Thyroid gland (tissue), 4 donors: ENCODE data around the gene GDI2.

Experiments
- POLR2A ChIP-seq, 2 donors: fragments of 450-650 bp; IDR thresholded peaks; one replicate each; pipeline ENCODE4 v1.6.1; 2017; ENCODE audit warnings: antibody characterized with exemption in 2 of 2, mild to moderate bottlenecking in 2 of 2, moderate library complexity in 1 of 2
- TF ChIP-seq, protein P1 (sequence below), 6 experiments: fragments of 200-600 bp in 3 of 6; fragments of 450-650 bp in 3 of 6; sonication (generic) in 3 of 6; IDR thresholded peaks; one replicate each; pipeline ENCODE4 v1.5.1; 2016 to 2019; ENCODE audit warnings: antibody characterized with exemption in 6 of 6, mild to moderate bottlenecking in 2 of 6, inconsistent platforms in 1 of 6, moderate library complexity in 1 of 6

- TF ChIP-seq, protein P1, sequence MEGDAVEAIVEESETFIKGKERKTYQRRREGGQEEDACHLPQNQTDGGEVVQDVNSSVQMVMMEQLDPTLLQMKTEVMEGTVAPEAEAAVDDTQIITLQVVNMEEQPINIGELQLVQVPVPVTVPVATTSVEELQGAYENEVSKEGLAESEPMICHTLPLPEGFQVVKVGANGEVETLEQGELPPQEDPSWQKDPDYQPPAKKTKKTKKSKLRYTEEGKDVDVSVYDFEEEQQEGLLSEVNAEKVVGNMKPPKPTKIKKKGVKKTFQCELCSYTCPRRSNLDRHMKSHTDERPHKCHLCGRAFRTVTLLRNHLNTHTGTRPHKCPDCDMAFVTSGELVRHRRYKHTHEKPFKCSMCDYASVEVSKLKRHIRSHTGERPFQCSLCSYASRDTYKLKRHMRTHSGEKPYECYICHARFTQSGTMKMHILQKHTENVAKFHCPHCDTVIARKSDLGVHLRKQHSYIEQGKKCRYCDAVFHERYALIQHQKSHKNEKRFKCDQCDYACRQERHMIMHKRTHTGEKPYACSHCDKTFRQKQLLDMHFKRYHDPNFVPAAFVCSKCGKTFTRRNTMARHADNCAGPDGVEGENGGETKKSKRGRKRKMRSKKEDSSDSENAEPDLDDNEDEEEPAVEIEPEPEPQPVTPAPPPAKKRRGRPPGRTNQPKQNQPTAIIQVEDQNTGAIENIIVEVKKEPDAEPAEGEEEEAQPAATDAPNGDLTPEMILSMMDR (IDR thresholded peaks at IDR 0.05), result no peak
- no peak for TF ChIP-seq POLR2A (IDR thresholded peaks at IDR 0.05)
Measured at GRCh38 chr10:5720182-5720581, 93.1 kb downstream of the GDI2 start.
